Spleen (tissue), 7 donors: ENCODE results near the gene SKIC2.

Source experiments
- POLR2A ChIP-seq, 3 donors: fragments of 450-650 bp; IDR thresholded peaks; one replicate each; pipeline ENCODE4 v1.5.1; 2017; ENCODE audit warnings: antibody characterized with exemption in 3 of 3, mild to moderate bottlenecking in 1 of 3
- POLR2AphosphoS5 ChIP-seq, 3 donors: sonication (generic); formaldehyde crosslinking; IDR thresholded peaks; one replicate each; pipeline ENCODE4 v1.5.1; 2017; ENCODE audit warnings: antibody characterized with exemption in 3 of 3
- TF ChIP-seq, protein P1 (sequence below), 11 experiments: fragments of 200-600 bp in 7 of 11; fragments of 450-650 bp in 4 of 11; sonication (generic) in 4 of 11; IDR thresholded peaks in 8 of 11; conservative IDR thresholded peaks in 3 of 11; 1 replicate in 7 of 11; 2 replicates in 4 of 11; pipeline versions ENCODE4 v1.4.0 to v1.8.0; 2016 to 2021; ENCODE audit warnings: antibody characterized with exemption in 11 of 11, inconsistent platforms in 4 of 11, mild to moderate bottlenecking in 1 of 11
- donor health status: DM: no; HTN: no; CAD: no; lungs with moderate emphysema.
- donor health status: DM: no; HTN: no; CAD: no.
- donor health status: DM: no; HTN: no; CAD: no.

DNA sequence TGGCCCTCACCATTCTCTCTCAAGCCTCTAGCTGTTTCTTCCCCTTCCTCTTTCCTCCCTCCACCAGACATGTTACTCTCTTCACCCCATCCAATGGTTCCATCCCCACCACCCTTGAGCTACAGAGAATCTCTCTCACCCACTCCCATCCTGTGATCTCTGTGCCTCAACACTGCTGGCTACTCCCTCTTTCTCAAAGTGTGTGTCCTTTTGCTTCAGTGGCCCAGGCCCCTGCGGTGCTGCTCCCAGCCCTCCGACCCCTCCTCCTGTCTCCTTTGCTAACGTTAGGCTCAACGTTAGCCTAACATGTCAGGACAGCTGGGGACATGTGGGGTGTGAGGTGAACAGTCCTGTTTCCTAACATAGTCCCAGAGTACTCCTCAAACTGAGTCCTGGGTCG is 6.1 kb upstream of the SKIC2 start:
- TF ChIP-seq, protein P1, sequence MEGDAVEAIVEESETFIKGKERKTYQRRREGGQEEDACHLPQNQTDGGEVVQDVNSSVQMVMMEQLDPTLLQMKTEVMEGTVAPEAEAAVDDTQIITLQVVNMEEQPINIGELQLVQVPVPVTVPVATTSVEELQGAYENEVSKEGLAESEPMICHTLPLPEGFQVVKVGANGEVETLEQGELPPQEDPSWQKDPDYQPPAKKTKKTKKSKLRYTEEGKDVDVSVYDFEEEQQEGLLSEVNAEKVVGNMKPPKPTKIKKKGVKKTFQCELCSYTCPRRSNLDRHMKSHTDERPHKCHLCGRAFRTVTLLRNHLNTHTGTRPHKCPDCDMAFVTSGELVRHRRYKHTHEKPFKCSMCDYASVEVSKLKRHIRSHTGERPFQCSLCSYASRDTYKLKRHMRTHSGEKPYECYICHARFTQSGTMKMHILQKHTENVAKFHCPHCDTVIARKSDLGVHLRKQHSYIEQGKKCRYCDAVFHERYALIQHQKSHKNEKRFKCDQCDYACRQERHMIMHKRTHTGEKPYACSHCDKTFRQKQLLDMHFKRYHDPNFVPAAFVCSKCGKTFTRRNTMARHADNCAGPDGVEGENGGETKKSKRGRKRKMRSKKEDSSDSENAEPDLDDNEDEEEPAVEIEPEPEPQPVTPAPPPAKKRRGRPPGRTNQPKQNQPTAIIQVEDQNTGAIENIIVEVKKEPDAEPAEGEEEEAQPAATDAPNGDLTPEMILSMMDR (IDR thresholded peaks at IDR 0.05 in 8 of 11, conservative IDR thresholded peaks at IDR 0.05 in 3 of 11), result no peak
- TF ChIP-seq POLR2A (IDR thresholded peaks at IDR 0.05) (no peak), POLR2AphosphoS5 (IDR thresholded peaks at IDR 0.05) (no peak)
